CD4-positive, alpha-beta T cell treated with Interleukin-15 for 1 hour (primary cell): ENCODE measurements around the gene OLFML3.
"Not testable (repeated sequence)": the region's sequence is repeated elsewhere in the genome, so short reads cannot be mapped to it uniquely, and the experiment has no call there.

ENCODE experiments used
- DNase-seq: peaks from one replicate; pipeline ENCODE4 v3.0.0-alpha.2; 2020

Gene OLFML3, protein sequence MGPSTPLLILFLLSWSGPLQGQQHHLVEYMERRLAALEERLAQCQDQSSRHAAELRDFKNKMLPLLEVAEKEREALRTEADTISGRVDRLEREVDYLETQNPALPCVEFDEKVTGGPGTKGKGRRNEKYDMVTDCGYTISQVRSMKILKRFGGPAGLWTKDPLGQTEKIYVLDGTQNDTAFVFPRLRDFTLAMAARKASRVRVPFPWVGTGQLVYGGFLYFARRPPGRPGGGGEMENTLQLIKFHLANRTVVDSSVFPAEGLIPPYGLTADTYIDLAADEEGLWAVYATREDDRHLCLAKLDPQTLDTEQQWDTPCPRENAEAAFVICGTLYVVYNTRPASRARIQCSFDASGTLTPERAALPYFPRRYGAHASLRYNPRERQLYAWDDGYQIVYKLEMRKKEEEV

DNA sequence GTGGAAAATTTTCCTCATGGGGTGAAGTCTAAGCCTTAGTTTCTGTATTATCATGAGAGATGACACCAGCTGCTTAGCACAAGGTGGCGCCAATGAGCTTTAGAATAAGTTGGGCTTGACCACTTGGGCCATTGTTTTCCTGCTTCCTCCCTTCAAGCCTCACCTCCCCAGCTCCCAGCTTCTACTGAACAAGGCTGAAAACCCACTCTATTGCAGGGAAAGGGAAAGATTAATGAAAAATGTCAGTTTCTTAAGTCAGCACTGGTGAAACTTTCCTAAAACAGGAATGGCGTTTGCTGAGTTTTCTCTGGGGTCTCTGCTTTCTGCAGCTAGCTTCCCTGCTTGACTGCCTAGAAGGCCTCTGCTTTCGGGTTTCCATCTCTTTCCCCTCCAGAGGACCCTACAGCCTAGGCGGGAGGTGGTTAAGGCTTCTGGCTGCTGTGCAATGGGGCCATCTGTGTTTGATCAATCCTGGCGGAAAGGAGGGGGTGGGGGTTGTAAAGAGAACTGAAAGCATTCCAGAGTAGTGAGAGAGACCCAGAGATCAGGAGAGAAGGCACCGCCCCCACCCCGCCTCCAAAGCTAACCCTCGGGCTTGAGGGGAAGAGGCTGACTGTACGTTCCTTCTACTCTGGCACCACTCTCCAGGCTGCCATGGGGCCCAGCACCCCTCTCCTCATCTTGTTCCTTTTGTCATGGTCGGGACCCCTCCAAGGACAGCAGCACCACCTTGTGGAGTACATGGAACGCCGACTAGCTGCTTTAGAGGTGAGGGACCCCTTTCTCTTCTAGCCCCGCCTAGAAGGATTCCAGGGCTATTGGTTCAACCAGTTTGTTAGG lies at the start of gene OLFML3:
Gene OLFML3, plus strand, starts transcription at position 612 of the 840 bp plus-strand sequence. Its CDS starts 43 bp downstream, at position 655.
- peak; percentile 41 for DNase-seq

DNA sequence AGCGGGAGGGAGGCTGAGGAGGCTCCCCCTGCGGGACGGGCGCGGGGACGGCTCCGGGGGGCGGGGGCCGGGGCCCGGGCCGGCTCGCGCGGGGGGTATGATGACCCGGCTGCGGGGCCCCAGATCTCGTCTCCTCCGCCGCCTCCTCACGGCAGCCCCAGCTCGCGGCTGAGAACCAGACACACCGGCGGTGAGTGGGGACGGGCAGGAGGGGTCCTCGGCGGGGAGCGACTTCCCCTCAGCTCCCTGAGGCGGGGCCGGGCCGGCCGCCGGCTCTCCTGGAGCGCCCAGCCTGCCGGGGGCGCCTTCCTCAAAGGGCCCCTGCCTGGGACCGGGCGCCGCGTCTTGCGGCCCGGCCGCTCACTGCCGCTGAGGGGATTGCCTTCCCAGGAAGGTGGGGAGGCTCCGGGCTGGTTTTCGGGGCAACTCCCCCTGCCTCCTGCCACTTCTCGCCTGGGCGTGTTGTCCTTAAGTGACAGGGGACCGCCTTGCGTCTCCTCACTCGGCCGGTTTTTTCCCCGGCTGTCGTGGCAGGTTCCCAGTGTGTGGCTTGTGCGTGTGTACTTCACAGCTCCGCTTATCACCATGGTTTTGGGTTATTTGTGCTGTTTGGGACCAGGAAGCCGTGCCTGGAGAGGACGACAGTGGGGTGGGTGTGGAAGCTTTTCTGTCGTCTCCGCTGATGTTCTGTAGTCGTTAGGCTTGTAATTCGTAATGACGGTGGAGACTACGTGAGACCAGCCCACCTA lies 49.4 kb upstream of the OLFML3 start:
- peak; percentile 87 for DNase-seq

DNA sequence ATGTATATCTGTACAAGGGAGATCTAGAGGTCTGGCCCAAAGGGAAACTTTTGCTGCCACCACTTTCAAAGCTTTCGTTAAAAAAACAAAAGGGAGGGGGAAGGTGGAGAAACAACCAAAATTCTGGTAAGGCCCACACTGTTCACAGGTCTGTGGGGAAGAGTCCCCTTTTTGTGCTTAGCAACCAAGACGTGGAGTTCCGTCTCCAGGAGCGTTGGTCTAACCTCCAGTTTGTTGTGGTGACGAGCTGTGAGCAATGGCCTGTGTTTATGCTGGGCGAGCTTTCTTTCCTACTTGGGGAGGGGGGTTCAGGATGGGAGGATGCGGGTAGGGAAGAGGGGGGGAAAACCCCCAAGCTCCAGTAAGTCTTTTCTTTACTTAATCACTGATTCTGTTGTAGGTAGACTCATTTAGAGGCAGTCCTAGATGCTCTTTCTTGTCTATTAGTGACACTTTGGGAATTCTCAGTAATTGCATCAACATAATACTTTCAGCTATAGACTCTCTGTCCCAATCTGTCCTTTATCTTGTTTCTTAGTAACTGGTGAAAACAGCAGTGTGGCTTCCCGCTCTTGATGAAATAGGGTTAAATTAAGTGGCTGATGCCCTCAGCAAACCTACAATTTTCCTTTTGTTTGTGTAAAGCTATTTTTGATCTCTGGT lies 48.6 kb upstream of the OLFML3 start:
- DNase-seq = peak; percentile 91

DNA sequence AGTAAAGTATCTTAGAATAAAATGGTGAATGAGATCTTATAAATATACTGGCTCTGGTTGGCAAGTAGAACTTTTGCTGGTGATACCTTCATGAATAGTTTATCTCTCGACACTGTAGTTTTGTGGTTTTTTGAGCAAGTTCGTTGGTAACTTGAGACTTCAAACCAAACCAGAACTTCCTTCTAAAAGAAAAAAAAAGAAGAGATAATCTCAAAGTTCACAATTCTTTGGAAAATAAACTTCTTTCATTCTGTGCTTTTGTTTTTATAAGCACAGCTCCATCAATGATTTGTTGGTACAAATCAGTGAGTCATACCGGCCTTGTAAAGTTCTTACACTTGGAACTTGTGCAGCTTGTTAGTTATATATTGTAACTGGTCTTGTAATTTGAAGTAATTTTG lies 47.8 kb upstream of the OLFML3 start:
- no peak for DNase-seq

DNA sequence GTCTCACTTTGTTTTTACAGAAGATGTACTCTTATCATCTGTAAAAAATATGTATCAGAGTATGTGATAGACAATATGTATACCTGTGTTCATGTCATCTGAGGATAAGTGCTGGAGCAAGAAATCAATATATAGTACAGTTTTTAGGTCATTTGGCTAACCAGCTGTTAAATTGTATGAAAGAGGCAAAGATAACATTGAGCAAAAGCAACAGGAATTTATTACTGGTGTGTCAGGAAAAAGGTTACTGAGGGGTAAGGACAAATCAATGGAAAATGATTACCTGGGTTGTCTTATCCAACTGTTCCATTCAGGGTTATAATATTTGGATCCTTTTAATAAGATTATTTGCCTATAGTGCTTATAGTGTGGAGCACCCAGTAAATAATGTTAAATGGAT lies 45.3 kb upstream of the OLFML3 start:
- no peak for DNase-seq

DNA sequence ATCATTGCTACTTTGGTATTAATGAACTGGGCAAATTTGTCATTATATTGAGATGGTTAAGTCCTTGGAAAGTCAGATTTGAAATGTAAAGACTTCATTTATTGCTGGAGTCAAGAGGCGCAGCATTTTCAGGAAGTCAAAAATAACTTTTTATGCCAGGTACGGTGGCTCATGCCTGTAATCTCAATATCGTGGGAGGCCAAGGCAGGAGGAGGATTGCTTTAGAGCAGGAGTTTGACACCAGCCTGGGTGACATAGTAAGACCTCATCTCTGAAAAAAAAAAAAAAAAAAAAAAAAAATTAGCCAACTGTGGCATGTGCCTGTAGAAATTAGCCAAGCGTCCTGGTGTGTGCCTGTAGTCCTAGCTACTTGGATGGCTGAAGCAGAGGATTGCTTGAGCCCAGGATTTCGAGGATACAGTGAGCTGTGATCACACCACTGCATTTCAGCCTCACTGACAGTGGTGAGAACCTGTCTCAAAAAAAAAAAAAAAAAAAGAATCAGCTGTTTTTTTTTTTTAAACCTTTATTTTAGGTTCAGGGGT lies 44.7 kb upstream of the OLFML3 start:
- no peak for DNase-seq

DNA sequence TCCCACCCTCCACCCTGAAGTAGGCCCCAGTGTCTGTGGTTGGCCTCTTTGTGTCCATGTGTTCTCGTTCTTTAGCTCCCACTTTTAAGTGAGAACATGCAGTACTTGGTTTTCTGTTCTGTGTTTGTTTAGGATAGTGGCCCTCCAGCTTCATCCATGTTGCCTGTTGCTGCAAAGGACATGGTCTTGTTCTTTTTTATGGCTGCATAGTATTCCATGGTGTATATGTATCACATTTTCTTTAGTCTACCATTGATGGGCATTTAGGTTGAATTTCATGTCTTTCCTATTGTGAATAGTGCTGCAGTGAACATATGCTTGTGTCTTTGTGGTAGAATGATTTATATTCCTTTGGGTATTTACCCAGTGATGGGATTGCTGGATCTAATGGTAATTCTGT lies 44.1 kb upstream of the OLFML3 start:
- no peak for DNase-seq

DNA sequence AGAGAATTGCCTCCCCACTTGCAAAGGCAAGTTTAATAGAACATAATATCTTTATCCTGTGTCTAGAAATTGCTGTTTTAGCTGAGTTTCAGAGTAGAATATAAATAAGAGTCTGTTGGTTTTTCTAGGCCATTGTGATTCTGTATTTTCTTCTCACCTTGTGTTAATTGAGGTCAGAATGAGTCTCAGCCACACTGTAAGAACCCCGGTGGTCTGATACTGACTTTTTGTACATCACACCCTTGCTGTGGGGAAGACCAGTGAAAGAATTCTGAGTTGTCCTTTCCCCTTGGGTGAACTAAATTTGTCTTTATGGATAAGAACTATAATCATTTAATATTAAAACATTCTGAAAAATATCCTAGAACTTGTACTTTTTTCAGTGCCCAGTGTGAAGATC lies 43.3 kb upstream of the OLFML3 start:
- no peak for DNase-seq

DNA sequence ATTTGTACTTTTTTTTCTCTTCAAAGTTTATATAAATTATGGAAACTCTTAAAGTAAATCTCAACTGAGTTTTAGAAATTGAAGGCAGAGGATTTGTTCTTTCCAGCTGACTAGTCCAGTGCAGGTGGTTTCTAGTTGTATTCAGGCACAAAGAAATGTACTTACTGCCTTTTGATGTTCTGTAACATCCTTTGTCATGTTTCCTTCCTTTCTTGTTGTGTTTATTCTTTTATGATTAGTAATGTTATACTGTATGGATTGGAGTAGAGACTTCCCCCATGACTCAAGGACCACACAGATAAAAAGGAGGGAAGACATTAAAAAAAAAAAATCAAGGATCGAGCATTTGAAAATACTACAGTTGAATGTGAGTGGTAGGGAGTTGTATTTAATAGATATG lies 42.1 kb upstream of the OLFML3 start:
- no peak for DNase-seq

DNA sequence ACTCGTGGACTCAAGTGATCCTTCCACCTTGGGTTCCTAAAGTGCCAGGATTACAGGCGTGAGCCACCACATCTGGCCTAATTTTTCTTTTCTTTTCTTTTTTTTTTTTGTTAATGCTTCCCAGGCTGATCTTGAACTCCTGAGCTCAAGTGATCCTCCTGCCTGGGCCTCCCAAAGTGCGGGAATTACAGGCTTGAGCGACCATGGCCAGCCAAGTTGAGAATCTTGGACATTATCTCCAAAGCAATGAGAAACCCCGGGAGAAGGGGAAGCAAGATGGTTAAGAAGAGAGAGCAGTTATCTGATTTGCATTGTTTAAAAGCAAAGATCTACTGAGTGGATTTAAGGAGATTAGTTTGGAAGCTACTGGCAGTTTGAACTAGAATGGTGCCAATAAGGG lies 41.1 kb upstream of the OLFML3 start:
- no peak for DNase-seq

DNA sequence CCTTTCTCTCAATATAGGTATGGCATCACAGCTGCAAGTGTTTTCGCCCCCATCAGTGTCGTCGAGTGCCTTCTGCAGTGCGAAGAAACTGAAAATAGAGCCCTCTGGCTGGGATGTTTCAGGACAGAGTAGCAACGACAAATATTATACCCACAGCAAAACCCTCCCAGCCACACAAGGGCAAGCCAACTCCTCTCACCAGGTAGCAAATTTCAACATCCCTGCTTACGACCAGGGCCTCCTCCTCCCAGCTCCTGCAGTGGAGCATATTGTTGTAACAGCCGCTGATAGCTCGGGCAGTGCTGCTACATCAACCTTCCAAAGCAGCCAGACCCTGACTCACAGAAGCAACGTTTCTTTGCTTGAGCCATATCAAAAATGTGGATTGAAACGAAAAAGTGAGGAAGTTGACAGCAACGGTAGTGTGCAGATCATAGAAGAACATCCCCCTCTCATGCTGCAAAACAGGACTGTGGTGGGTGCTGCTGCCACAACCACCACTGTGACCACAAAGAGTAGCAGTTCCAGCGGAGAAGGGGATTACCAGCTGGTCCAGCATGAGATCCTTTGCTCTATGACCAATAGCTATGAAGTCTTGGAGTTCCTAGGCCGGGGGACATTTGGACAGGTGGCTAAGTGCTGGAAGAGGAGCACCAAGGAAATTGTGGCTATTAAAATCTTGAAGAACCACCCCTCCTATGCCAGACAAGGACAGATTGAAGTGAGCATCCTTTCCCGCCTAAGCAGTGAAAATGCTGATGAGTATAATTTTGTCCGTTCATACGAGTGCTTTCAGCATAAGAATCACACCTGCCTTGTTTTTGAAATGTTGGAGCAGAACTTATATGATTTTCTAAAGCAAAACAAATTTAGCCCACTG lies 38.7 kb upstream of the OLFML3 start:
- DNase-seq = peak; percentile 59

DNA sequence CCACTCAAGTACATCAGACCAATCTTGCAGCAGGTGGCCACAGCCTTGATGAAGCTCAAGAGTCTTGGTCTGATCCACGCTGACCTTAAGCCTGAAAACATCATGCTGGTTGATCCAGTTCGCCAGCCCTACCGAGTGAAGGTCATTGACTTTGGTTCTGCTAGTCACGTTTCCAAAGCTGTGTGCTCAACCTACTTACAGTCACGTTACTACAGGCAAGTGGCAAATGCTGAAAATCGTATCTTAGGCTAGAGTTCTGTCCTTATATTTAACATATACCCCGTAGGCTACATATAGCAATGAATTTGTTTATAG lies 38.1 kb upstream of the OLFML3 start:
- DNase-seq = no peak

DNA sequence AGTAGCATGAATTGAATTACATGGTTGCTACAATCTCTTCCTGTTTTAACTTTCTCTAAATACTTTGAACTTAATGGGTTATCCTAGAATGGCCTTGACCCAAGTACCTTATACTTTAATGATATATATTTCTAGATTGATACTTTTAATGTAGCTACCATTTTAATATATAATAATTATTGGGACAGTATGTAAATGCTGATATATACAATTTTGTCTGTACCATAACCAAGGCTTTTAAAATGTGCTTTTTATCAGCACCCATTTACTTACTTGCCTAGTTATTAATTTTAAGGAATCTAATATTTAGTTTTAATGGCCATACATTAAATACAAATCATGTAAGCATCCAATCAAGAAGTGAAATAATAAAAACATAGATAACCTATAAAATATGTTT lies 36.7 kb upstream of the OLFML3 start:
- DNase-seq = no peak

DNA sequence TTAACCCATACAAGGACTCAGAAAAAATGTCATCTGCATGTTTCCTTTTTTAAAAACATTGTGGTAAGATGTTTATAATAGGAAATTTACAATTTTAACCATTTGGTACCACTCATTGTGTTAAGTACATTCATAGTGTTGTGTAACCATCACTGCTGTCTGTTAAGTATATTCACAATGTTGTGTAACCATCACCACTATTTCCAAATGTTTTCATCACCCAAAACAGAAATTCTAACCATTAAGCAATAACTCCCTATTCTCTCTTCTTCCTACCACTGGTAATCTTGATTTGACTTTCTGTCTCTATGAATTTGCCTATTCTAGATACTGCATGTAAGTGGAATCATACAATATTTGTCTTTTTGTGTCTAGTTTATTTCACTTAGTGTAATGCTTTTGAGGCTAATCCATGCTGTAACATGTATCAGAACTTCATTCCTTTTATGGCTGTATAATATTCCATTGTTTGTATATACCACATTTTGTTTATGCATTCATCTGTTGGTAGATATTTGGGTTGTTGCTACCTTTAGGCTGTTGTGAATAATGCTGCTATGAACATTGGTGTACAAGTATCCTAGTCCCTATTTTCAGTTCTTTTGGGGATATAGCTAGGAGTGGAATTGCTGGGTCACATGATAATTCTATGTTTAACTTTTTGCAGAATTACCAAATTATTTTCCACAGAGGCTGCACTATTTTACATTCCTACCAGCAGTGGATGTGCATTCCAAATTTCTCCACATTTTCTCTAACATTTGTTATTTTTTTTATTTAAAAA lies 36.1 kb upstream of the OLFML3 start:
- DNase-seq = no peak

DNA sequence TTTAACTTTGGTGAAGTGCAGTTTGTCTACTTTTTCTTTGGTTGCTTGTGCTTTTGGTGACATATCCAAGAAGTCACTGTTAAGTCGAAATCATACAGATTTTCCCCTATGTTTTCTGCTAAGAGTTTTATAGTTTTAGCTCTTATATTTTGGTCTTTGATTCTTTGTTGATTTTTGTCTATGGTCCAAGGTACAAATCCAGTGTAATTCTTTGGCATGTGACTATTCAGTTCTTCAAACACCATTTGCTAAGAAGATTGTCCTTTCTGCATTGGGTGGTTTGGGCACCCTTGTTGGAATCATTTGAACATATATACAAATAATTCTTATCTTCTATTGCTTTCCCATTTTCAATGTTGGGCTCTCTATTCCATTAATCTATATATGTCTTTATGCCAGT lies 33.9 kb upstream of the OLFML3 start:
- DNase-seq = no peak

DNA sequence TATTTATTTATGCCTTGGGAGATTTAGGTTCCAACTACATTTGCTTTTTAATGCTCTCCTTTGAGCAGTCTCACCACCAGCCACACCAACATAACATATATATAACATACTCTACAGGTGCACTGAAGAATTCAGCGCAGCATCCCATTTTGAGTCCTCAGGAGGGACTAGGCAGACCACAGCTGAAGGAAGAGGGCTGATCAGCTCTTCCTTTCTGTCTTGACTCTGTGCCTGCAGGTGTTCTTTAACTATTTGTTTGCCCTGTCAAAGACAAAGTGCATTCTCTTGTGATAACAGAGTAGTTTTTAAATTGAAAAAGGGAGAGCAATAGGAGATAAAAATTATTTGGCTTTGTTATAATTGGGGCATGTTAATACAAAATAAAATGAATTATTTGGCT lies 33.2 kb upstream of the OLFML3 start:
- DNase-seq = no peak

DNA sequence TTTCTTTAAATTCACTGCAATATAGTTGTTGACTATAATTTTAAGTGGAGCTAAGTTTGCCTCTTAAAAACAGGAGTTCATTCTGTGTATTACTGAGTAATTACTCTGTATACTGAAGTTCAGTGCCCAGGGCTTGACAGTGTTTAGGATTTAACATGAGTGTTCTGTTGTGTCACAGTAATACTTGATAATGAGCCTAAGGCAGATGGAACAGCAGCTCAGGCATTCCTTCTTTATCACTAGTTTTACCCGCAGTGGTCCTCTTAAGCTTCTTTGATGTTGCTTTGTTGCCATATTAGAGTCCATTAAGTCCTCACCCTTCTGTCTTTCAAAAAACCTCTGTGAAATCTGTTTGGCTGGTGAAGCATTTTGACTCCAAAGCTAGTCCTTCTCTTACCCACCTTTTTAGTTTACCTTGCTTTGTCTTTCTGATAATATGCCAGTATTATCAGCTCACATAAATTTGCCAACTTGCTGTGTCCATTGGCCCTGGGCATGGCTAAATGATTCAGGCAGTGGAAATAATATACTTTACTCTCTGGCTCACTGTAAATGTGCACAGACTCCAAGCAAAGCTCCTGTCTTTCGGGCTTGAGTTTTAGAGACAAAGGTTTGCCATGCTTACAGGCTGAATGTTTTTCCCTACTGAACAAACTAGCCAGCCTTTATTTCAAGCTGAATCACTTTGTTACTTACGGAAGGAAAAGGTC lies 32.4 kb upstream of the OLFML3 start:
- DNase-seq = no peak

DNA sequence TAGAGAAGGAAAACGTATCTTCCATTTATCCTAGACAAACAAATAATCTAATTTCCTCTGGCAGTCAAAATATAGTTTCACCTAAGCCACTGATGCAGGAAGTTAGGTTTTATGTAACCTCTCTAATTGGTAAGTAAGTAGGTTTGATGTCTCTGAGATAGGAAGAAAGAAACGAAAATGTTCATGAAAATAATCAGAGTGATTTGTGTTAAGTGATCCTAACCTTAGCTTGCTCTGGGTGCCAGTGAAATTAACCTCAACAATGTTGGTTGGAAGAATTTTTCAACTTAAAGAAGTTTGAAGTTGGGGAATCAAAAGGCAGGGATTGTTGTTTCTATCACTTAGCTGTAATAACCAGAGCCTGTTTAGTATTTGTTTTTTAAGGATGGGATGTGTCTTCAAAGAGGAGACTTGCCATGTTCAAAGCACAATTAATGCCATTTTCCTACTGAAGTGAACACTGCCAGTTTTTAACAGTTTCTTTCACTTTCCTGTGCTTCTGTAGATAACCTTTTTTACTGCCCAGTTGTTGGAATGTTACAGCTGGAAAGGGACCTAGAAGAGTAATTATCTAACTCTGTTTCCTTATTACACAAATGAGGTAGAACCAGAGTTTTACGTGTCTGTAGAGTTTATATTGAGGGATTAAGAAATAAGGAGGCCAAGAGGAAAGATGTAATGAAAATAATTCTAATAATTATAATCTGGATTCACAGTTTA lies 31.7 kb upstream of the OLFML3 start:
- no peak for DNase-seq

DNA sequence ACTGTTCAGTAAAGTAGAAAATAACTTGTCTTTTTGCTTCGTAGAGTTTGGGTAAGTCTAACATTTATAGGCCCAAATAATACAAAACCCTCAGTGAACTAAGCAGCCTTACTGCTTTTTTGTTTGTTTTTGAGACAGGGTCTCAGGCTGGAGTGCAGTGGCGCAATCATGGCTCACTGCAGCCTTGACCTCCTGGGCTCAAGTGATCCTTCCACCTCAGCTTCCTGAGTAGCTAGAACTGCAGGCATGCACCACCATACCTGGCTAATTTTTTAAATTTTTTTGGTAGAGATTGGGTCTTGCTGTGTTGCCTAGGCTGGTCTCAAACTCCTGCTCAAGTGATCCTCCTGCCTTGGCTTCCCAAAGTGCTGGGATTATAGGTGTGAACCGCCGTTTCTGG lies 31.1 kb upstream of the OLFML3 start:
- not testable (repeated sequence) for DNase-seq

DNA sequence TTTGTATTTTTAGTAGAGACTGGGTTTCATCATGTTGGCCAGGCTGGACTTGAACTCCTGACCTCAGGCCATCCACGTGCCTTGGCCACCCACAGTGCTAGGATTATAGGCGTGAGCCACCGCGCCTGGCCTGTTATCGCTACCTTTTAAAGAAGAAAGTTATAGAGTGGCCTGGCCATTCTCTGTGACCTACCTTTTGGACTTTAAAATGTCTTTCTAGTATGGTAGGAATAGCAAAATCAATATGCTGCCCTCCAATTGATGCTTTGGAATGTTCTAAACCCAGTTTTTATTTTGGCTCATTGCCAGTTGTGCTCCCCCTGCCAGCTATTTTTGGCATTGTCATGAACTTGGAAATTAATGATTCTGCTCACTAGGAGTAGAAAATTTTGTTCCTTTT lies 30.3 kb upstream of the OLFML3 start:
- no peak for DNase-seq
